Spinal cord (tissue), 10 donors: ENCODE results near the gene IGFBP6. TPM values are rescaled to one million over a fixed set of nuclear protein-coding genes. Genes with fewer than 3 reads are reported as not detected.

Experiments
- DNase-seq, 6 donors: peaks; one replicate each; pipeline versions ENCODE4 v3.0.0 to v3.0.0-alpha.2; 2013 to 2015; ENCODE audit warnings: low spot score in 6 of 6, low read depth in 4 of 6
- H3K27ac ChIP-seq: one replicate; pipeline ENCODE4 v1.5.1; 2013; ENCODE audit warnings: low read depth, low read length, control low read depth
- H3K27me3 ChIP-seq: one replicate; pipeline ENCODE4 v1.6.1; 2013; ENCODE audit warnings: low read length; ENCODE audit not compliant: control insufficient read depth, insufficient read depth
- H3K36me3 ChIP-seq: one replicate; pipeline ENCODE4 v1.6.1; 2013; ENCODE audit warnings: low read length; ENCODE audit not compliant: control insufficient read depth, insufficient read depth
- H3K4me1 ChIP-seq: one replicate; pipeline ENCODE4 v1.6.1; 2013; ENCODE audit warnings: low read length; ENCODE audit not compliant: control insufficient read depth, insufficient read depth
- H3K4me3 ChIP-seq: one replicate; pipeline ENCODE4 v1.5.1; 2013; ENCODE audit warnings: low read depth, low read length, control low read depth
- H3K9me3 ChIP-seq: one replicate; pipeline ENCODE4 v1.6.1; 2013; ENCODE audit warnings: low read length; ENCODE audit not compliant: control insufficient read depth, insufficient read depth
- WGBS: methylation state at CpG from one replicate; pipeline ENCODE4 v1.1.5; 2013; ENCODE audit warnings: missing lambda C conversion rate; ENCODE audit not compliant: insufficient coverage; 5-methylcytosine and 5-hydroxymethylcytosine counted together
- polyA plus RNA-seq, 2 donors: library from polyadenylated mRNA; unstranded; fragments of 120-200 nt; gene quantifications; one replicate each; pipeline ENCODE4 v1.2.1, GENCODE V29; 2013; ENCODE audit not compliant: insufficient read length in 2 of 2
- total RNA-seq, 2 donors: library from RNA; depleted of rRNA in 1 of 2; stranded (reverse); fragments of 120-200 nt in 1 of 2; fragments of >200 nt in 1 of 2; gene quantifications; one replicate each; pipeline versions ENCODE4 v1.2.3 to v1.2.4, GENCODE V29; 2013 to 2014
- donor health status: healthy.

The IGFBP6 gene
- total and polyA plus RNA-seq, 4 donors, result 33.5 to 149 (median 85.8) TPM

GRCh38 chr12:53115891-53116648 is 18.6 kb downstream of the IGFBP6 start:
- Histone ChIP-seq H3K4me1 (no peaks in the 10 kb centered on the region), H3K36me3 (no peaks in the 10 kb centered on the region), H3K4me3 (no peak overlapping the region), H3K27me3 (no peaks in the 10 kb centered on the region), H3K27ac (no peak overlapping the region), H3K9me3 (no peaks in the 10 kb centered on the region)
- no peak for DNase-seq
- 72% methylated on average over 8 of the region's 8 CpGs for WGBS

- no peaks in the 10 kb centered on the region for H3K27me3 ChIP-seq
- H3K4me3 ChIP-seq, result no peak overlapping the region
- H3K4me1 ChIP-seq, result no peaks in the 10 kb centered on the region
- H3K36me3 ChIP-seq, result no peaks in the 10 kb centered on the region
- no peaks in the 10 kb centered on the region for H3K9me3 ChIP-seq
- DNase-seq, result no peak
- no peak overlapping the region for H3K27ac ChIP-seq
- WGBS, result 87% methylated on average over 7 of the region's 8 CpGs
Observed at GRCh38 chr12:53118751-53119300, 21.4 kb downstream of the IGFBP6 start.

GRCh38 chr12:53120685-53121525 is 23.4 kb downstream of the IGFBP6 start:
- DNase-seq, result no peak
- no peaks in the 10 kb centered on the region for H3K36me3 ChIP-seq
- H3K9me3 ChIP-seq, result no peaks in the 10 kb centered on the region
- H3K4me1 ChIP-seq, result no peaks in the 10 kb centered on the region
- 95% methylated on average over 8 of the region's 12 CpGs for WGBS
- no peak overlapping the region for H3K4me3 ChIP-seq
- H3K27ac ChIP-seq, result no peak overlapping the region
- no peaks in the 10 kb centered on the region for H3K27me3 ChIP-seq

GRCh38 chr12:53122961-53123468 is 25.5 kb downstream of the IGFBP6 start:
- no peaks in the 10 kb centered on the region for H3K9me3 ChIP-seq
- WGBS, result 89% methylated on average over 5 of the region's 10 CpGs
- H3K27me3 ChIP-seq, result no peaks in the 10 kb centered on the region
- H3K4me1 ChIP-seq, result no peaks in the 10 kb centered on the region
- H3K4me3 ChIP-seq, result no peak overlapping the region
- no peaks in the 10 kb centered on the region for H3K36me3 ChIP-seq
- no peak overlapping the region for H3K27ac ChIP-seq
- no peak for DNase-seq

GRCh38 chr12:53123578-53124351 is 26.3 kb downstream of the IGFBP6 start:
- no peak for DNase-seq
- WGBS, result 90% methylated on average over 15 of the region's 16 CpGs

GRCh38 chr12:53124352-53124723 is 26.9 kb downstream of the IGFBP6 start:
- H3K4me1 ChIP-seq, result no peaks in the 10 kb centered on the region
- no peaks in the 10 kb centered on the region for H3K36me3 ChIP-seq
- no peak overlapping the region for H3K27ac ChIP-seq
- H3K27me3 ChIP-seq, result no peaks in the 10 kb centered on the region
- no peaks in the 10 kb centered on the region for H3K9me3 ChIP-seq
- DNase-seq, result no peak
- no peak overlapping the region for H3K4me3 ChIP-seq

More at GRCh38 chr12:53123578-53124351, 26.3 kb downstream of the IGFBP6 start:
- H3K4me3 ChIP-seq, result no peak overlapping the region
- H3K27ac ChIP-seq, result no peak overlapping the region
- H3K36me3 ChIP-seq, result no peaks in the 10 kb centered on the region
- H3K27me3 ChIP-seq, result no peaks in the 10 kb centered on the region
- H3K9me3 ChIP-seq, result no peaks in the 10 kb centered on the region
- H3K4me1 ChIP-seq, result no peaks in the 10 kb centered on the region

- Histone ChIP-seq H3K27ac (no peak overlapping the region), H3K36me3 (no peaks in the 10 kb centered on the region)
- no CpG with 5 or more reads among the region's 1 CpG for WGBS
Observed at GRCh38 chr12:53127169-53127568, 29.7 kb downstream of the IGFBP6 start.

GRCh38 chr12:53128780-53129569 is 31.5 kb downstream of the IGFBP6 start:
- H3K9me3 ChIP-seq, result no peaks in the 10 kb centered on the region
- no peaks in the 10 kb centered on the region for H3K27me3 ChIP-seq

More at GRCh38 chr12:53127169-53127568, 29.7 kb downstream of the IGFBP6 start:
- DNase-seq, result no peak
- no peaks in the 10 kb centered on the region for H3K9me3 ChIP-seq
- no peaks in the 10 kb centered on the region for H3K27me3 ChIP-seq
- no peaks in the 10 kb centered on the region for H3K4me1 ChIP-seq
- H3K4me3 ChIP-seq, result no peak overlapping the region

More at GRCh38 chr12:53128780-53129569, 31.5 kb downstream of the IGFBP6 start:
- H3K4me3 ChIP-seq, result no peak overlapping the region
- DNase-seq, result no peak
- WGBS, result 86% methylated on average over 10 of the region's 10 CpGs
- H3K27ac ChIP-seq, result no peak overlapping the region
- no peaks in the 10 kb centered on the region for H3K36me3 ChIP-seq
- H3K4me1 ChIP-seq, result no peaks in the 10 kb centered on the region
